Fibroblast of lung (primary cell): Measurements from ENCODE around the gene PLXNA2. TPM values are rescaled to one million over a fixed set of nuclear protein-coding genes. Genes with fewer than 3 reads are reported as not detected.

ENCODE experiments used
- DNase-seq, 2 donors: peaks; one replicate each; pipeline versions ENCODE4 v3.0.0 to v3.0.0-alpha.2; 2010; ENCODE audit warnings: low read depth in 2 of 2
- H2AFZ ChIP-seq: 2 replicates; pipeline ENCODE4 v1.5.1; 2012; ENCODE audit warnings: low read length, control low read depth, inconsistent platforms
- H3K27ac ChIP-seq: 2 replicates; pipeline ENCODE4 v1.5.1; 2011; ENCODE audit warnings: low read length, control low read depth; ENCODE audit not compliant: insufficient read depth
- H3K27me3 ChIP-seq: 2 replicates; pipeline ENCODE4 v1.5.1; 2011; ENCODE audit warnings: mild to moderate bottlenecking, low read length; ENCODE audit not compliant: control insufficient read depth, insufficient read depth
- H3K36me3 ChIP-seq: 2 replicates; pipeline ENCODE4 v1.5.1; 2011; ENCODE audit warnings: low read length; ENCODE audit not compliant: control insufficient read depth, insufficient read depth
- H3K4me1 ChIP-seq: 2 replicates; pipeline ENCODE4 v1.5.1; 2011; ENCODE audit warnings: low read length; ENCODE audit not compliant: control insufficient read depth, insufficient read depth; ENCODE audit errors: extremely low read depth
- H3K4me2 ChIP-seq: 2 replicates; pipeline ENCODE4 v1.5.1; 2011; ENCODE audit warnings: low read length, control low read depth; ENCODE audit not compliant: insufficient read depth; ENCODE audit errors: extremely low read depth
- H3K4me3 ChIP-seq, 4 experiments: fragments of 200-600 bp in 1 of 4; sonication (generic) in 1 of 4; replicated peaks in 1 of 4; 2 replicates each; pipeline ENCODE4 v1.5.1; 2011 to 2016; ENCODE audit warnings: low read length in 4 of 4, low read depth in 3 of 4, mild to moderate bottlenecking in 3 of 4, control low read depth in 2 of 4, inconsistent platforms in 1 of 4, mixed read lengths in 1 of 4; ENCODE audit not compliant: insufficient read depth in 1 of 4; ENCODE audit errors: control extremely low read depth in 1 of 4
- H3K79me2 ChIP-seq: 2 replicates; pipeline ENCODE4 v1.5.1; 2012; ENCODE audit warnings: mild to moderate bottlenecking, low read length, inconsistent platforms; ENCODE audit not compliant: control insufficient read depth, insufficient read depth
- H3K9ac ChIP-seq: 2 replicates; pipeline ENCODE4 v1.5.1; 2011; ENCODE audit warnings: mild to moderate bottlenecking, low read length, control low read depth; ENCODE audit not compliant: insufficient read depth
- H3K9me3 ChIP-seq: 2 replicates; pipeline ENCODE4 v1.5.1; 2012; ENCODE audit warnings: low read depth, low read length; ENCODE audit not compliant: control insufficient read depth, insufficient read depth
- H4K20me1 ChIP-seq: 2 replicates; pipeline ENCODE4 v1.5.1; 2011; ENCODE audit warnings: low read length; ENCODE audit not compliant: control insufficient read depth, insufficient read depth; ENCODE audit errors: extremely low read depth
- CTCF ChIP-seq, 2 donors: IDR thresholded peaks in 1 of 2; conservative IDR thresholded peaks in 1 of 2; 1 replicate in 1 of 2; 2 replicates in 1 of 2; pipeline ENCODE4 v1.5.1; 2011 to 2012; ENCODE audit warnings: low read length in 2 of 2, control low read depth in 1 of 2, inconsistent platforms in 1 of 2, low read depth in 1 of 2, mild to moderate bottlenecking in 1 of 2
- EZH2 ChIP-seq: IDR thresholded peaks from 2 replicates; pipeline ENCODE4 v1.5.1; 2012; ENCODE audit warnings: low read length, control low read depth, mild to moderate bottlenecking; ENCODE audit errors: missing control alignments
- polyA plus RNA-seq, 2 donors: library from polyadenylated mRNA; depleted of rRNA in 1 of 2; stranded (reverse) in 1 of 2; unstranded in 1 of 2; fragments of >200 nt; gene quantifications; 2 replicates each; pipeline ENCODE4 v1.2.1, GENCODE V29; 2011 to 2012; ENCODE audit warnings: missing spikeins in 1 of 2
- total RNA-seq: library from RNA; depleted of rRNA; stranded (reverse); fragments of >200 nt; gene quantifications from 2 replicates; pipeline ENCODE4 v1.2.1, GENCODE V29; 2014

The PLXNA2 gene
- total and polyA plus RNA-seq, 2 donors (not counting 1 experiment from before 2014, with no cell fraction given), result 0.43 to 2.0 TPM

- H3K9ac ChIP-seq, result no peak overlapping the region
Observed at GRCh38 chr1:208187499-208188041, 56.6 kb downstream of the PLXNA2 start.

GRCh38 chr1:208185801-208186231, 58.4 kb downstream of the PLXNA2 start:
- Histone ChIP-seq H3K27ac (no peak overlapping the region), H3K79me2 (no peaks in the 10 kb centered on the region), H3K4me2 (no peak overlapping the region), H3K9ac (no peak overlapping the region), H3K9me3 (no peaks in the 10 kb centered on the region), H3K4me3 (no peak overlapping the region), H3K36me3 (no peaks in the 10 kb centered on the region), H2AFZ (no peak overlapping the region), H3K4me1 (peaks cover 9% of the 10 kb centered on the region), H4K20me1 (no peaks in the 10 kb centered on the region), H3K27me3 (no peaks in the 10 kb centered on the region)
- peak in 1 of 2 donors; percentile 74 for DNase-seq
- TF ChIP-seq EZH2 (no peak), CTCF (conservative IDR thresholded peaks at IDR 0.05 in 1 of 2, IDR thresholded peaks at IDR 0.05 in 1 of 2; ENCODE audit: low read depth in 1 of 2, low read length in 2 of 2) (no peak)

More at GRCh38 chr1:208187499-208188041, 56.6 kb downstream of the PLXNA2 start:
- Histone ChIP-seq H4K20me1 (no peaks in the 10 kb centered on the region), H3K27ac (no peak overlapping the region), H3K4me1 (peaks cover 9% of the 10 kb centered on the region), H3K4me2 (no peak overlapping the region), H3K36me3 (no peaks in the 10 kb centered on the region), H3K4me3 (no peak overlapping the region), H3K79me2 (no peaks in the 10 kb centered on the region), H3K27me3 (no peaks in the 10 kb centered on the region), H2AFZ (no peak overlapping the region), H3K9me3 (no peaks in the 10 kb centered on the region)
- no peak for TF ChIP-seq EZH2
- no peak for DNase-seq

- no peaks in the 10 kb centered on the region for H3K9me3 ChIP-seq
- H3K27ac ChIP-seq, result no peak overlapping the region
- H2AFZ ChIP-seq, result no peak overlapping the region
Observed at GRCh38 chr1:208184966-208185654, 59.1 kb downstream of the PLXNA2 start.

More at GRCh38 chr1:208184966-208185654, 59.1 kb downstream of the PLXNA2 start:
- Histone ChIP-seq H4K20me1 (no peaks in the 10 kb centered on the region), H3K4me3 (no peak overlapping the region), H3K36me3 (no peaks in the 10 kb centered on the region), H3K9ac (no peak overlapping the region), H3K79me2 (no peaks in the 10 kb centered on the region), H3K27me3 (no peaks in the 10 kb centered on the region), H3K4me2 (no peak overlapping the region), H3K4me1 (peaks cover 9% of the 10 kb centered on the region)
- peak; percentile 75 to 76 for DNase-seq
- TF ChIP-seq EZH2 (no peak), CTCF (conservative IDR thresholded peaks at IDR 0.05 in 1 of 2, IDR thresholded peaks at IDR 0.05 in 1 of 2; ENCODE audit: low read depth in 1 of 2, low read length in 2 of 2) (no peak)
